SK-N-SH treated with all-trans-retinoic acid at 6 μM for 48 hours (cell line): ENCODE data around the gene CAND1.

ENCODE experiments used
- ATAC-seq: fragments of 200-7000 bp; cut with Tn5 transposase; 3 replicates; pipeline ENCODE4 v1.9.1; 2020; ENCODE audit warnings: mild to moderate bottlenecking, moderate library complexity
- ARNTL ChIP-seq: fragments of 450-650 bp; formaldehyde crosslinking; IDR thresholded peaks from 2 replicates; pipeline ENCODE4 v1.5.0; 2020; ENCODE audit warnings: low read depth, mild to moderate bottlenecking, moderate library complexity, borderline replicate concordance
- CSDC2 ChIP-seq: fragments of 250-450 bp; sonication (Bioruptor Pico); IDR thresholded peaks from 2 replicates; pipeline ENCODE4 v1.5.0; 2020; ENCODE audit warnings: mild to moderate bottlenecking, moderate library complexity
- ESRRG ChIP-seq: fragments of 250-450 bp; sonication (Bioruptor Pico); IDR thresholded peaks from 2 replicates; pipeline ENCODE4 v1.6.1; 2021; ENCODE audit warnings: mild to moderate bottlenecking
- GLIS3 ChIP-seq: fragments of 250-450 bp; sonication (Bioruptor Pico); IDR thresholded peaks from 2 replicates; pipeline ENCODE4 v1.5.0; 2020; ENCODE audit warnings: mild to moderate bottlenecking, moderate library complexity
- ISL1 ChIP-seq: fragments of 250-450 bp; sonication (Bioruptor Pico); IDR thresholded peaks from 2 replicates; pipeline ENCODE4 v2.1.2; 2022; ENCODE audit warnings: mild to moderate bottlenecking, moderate library complexity
- OSR1 ChIP-seq: fragments of 250-450 bp; sonication (Bioruptor Pico); IDR thresholded peaks from 2 replicates; pipeline ENCODE4 v1.8.0; 2022; ENCODE audit warnings: moderate library complexity, mild to moderate bottlenecking, inconsistent platforms
- PPARA ChIP-seq: fragments of 250-450 bp; sonication (Bioruptor Pico); IDR thresholded peaks from 2 replicates; pipeline ENCODE4 v1.5.0; 2020; ENCODE audit warnings: mild to moderate bottlenecking, borderline replicate concordance
- RARB ChIP-seq: fragments of 250-450 bp; sonication (Bioruptor Pico); IDR thresholded peaks from 2 replicates; pipeline ENCODE4 v1.8.0; 2021; ENCODE audit warnings: mild to moderate bottlenecking, moderate library complexity
- SNAI2 ChIP-seq: fragments of 250-450 bp; sonication (Bioruptor Pico); IDR thresholded peaks from 2 replicates; pipeline ENCODE4 v1.5.0; 2020; ENCODE audit warnings: mild to moderate bottlenecking, moderate library complexity
- TCF4 ChIP-seq: fragments of 250-450 bp; sonication (Bioruptor Pico); IDR thresholded peaks from 2 replicates; pipeline ENCODE4 v1.8.0; 2021; ENCODE audit warnings: mild to moderate bottlenecking, moderate library complexity, borderline replicate concordance
- TOX ChIP-seq: fragments of 250-450 bp; sonication (Bioruptor Pico); IDR thresholded peaks from 2 replicates; pipeline ENCODE4 v1.8.0; 2021; ENCODE audit warnings: mild to moderate bottlenecking, moderate library complexity, borderline replicate concordance
- ZFP3 ChIP-seq: fragments of 250-450 bp; sonication (Bioruptor Pico); IDR thresholded peaks from 2 replicates; pipeline ENCODE4 v1.5.0; 2020; ENCODE audit warnings: mild to moderate bottlenecking, moderate library complexity
- ZFP30 ChIP-seq: fragments of 450-650 bp; formaldehyde crosslinking; IDR thresholded peaks from 2 replicates; pipeline ENCODE4 v1.5.0; 2022; ENCODE audit warnings: mild to moderate bottlenecking, moderate library complexity
- ZNF565 ChIP-seq: fragments of 450-650 bp; formaldehyde crosslinking; conservative IDR thresholded peaks from 2 replicates; pipeline ENCODE4 v1.5.0; 2020; ENCODE audit warnings: low read depth, mild to moderate bottlenecking, moderate library complexity
- ZNF70 ChIP-seq: fragments of 450-650 bp; formaldehyde crosslinking; IDR thresholded peaks from 2 replicates; pipeline ENCODE4 v1.5.0; 2020; ENCODE audit warnings: mild to moderate bottlenecking, moderate library complexity
- ZNF8 ChIP-seq: fragments of 450-650 bp; formaldehyde crosslinking; IDR thresholded peaks from 2 replicates; pipeline ENCODE4 v1.5.0; 2020; ENCODE audit warnings: mild to moderate bottlenecking, moderate library complexity
- TF ChIP-seq, protein P1 (sequence below): fragments of 250-450 bp; sonication (Bioruptor Pico); IDR thresholded peaks from 2 replicates; pipeline ENCODE4 v1.8.0; 2020; ENCODE audit warnings: mild to moderate bottlenecking, moderate library complexity, borderline replicate concordance
- TF ChIP-seq, protein P2 (sequence below): fragments of 250-450 bp; sonication (Bioruptor Pico); IDR thresholded peaks from 2 replicates; pipeline ENCODE4 v1.5.1; 2021; ENCODE audit warnings: mild to moderate bottlenecking, moderate library complexity
- TF ChIP-seq, protein P3 (sequence below): fragments of 250-450 bp; sonication (Bioruptor Pico); IDR thresholded peaks from 2 replicates; pipeline ENCODE4 v1.5.0; 2020; ENCODE audit warnings: mild to moderate bottlenecking, moderate library complexity
- TF ChIP-seq, protein P4 (sequence below): fragments of 250-450 bp; sonication (Bioruptor Pico); IDR thresholded peaks from 2 replicates; pipeline ENCODE4 v1.5.1; 2020; ENCODE audit warnings: low read depth, mild to moderate bottlenecking, moderate library complexity
- TF ChIP-seq, protein P5 (sequence below): fragments of 250-450 bp; sonication (Bioruptor Pico); IDR thresholded peaks from 2 replicates; pipeline ENCODE4 v1.8.0; 2021; ENCODE audit warnings: low read depth, mild to moderate bottlenecking, moderate library complexity, borderline replicate concordance

Gene CAND1

DNA sequence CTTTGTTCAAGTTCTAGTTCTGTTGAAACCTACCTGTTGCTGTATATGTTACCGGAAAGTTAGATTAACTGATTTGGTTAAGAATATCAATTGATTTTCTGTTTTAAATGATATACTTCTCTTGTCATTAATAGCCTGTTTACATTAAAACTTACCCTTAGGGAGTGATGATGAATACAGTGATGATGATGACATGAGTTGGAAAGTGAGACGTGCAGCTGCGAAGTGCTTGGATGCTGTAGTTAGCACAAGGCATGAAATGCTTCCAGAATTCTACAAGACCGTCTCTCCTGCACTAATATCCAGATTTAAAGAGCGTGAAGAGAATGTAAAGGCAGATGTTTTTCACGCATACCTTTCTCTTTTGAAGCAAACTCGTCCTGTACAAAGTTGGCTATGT is 33.0 kb downstream of the CAND1 start:
- TF ChIP-seq, protein P1, sequence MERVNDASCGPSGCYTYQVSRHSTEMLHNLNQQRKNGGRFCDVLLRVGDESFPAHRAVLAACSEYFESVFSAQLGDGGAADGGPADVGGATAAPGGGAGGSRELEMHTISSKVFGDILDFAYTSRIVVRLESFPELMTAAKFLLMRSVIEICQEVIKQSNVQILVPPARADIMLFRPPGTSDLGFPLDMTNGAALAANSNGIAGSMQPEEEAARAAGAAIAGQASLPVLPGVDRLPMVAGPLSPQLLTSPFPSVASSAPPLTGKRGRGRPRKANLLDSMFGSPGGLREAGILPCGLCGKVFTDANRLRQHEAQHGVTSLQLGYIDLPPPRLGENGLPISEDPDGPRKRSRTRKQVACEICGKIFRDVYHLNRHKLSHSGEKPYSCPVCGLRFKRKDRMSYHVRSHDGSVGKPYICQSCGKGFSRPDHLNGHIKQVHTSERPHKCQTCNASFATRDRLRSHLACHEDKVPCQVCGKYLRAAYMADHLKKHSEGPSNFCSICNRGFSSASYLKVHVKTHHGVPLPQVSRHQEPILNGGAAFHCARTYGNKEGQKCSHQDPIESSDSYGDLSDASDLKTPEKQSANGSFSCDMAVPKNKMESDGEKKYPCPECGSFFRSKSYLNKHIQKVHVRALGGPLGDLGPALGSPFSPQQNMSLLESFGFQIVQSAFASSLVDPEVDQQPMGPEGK: no peak
- TF ChIP-seq, protein P2, sequence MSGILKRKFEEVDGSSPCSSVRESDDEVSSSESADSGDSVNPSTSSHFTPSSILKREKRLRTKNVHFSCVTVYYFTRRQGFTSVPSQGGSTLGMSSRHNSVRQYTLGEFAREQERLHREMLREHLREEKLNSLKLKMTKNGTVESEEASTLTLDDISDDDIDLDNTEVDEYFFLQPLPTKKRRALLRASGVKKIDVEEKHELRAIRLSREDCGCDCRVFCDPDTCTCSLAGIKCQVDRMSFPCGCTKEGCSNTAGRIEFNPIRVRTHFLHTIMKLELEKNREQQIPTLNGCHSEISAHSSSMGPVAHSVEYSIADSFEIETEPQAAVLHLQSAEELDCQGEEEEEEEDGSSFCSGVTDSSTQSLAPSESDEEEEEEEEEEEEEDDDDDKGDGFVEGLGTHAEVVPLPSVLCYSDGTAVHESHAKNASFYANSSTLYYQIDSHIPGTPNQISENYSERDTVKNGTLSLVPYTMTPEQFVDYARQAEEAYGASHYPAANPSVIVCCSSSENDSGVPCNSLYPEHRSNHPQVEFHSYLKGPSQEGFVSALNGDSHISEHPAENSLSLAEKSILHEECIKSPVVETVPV: no peak
- TF ChIP-seq TCF4 (no peak), OSR1 (CRISPR knock-in tag) (no peak), ZFP3 (no peak), RARB (CRISPR knock-in tag) (no peak), ZNF8 (no peak), ZFP30 (CRISPR knock-in tag) (no peak), ISL1 (CRISPR knock-in tag) (no peak), ZNF70 (CRISPR knock-in tag) (no peak)
- no peak for ATAC-seq

DNA sequence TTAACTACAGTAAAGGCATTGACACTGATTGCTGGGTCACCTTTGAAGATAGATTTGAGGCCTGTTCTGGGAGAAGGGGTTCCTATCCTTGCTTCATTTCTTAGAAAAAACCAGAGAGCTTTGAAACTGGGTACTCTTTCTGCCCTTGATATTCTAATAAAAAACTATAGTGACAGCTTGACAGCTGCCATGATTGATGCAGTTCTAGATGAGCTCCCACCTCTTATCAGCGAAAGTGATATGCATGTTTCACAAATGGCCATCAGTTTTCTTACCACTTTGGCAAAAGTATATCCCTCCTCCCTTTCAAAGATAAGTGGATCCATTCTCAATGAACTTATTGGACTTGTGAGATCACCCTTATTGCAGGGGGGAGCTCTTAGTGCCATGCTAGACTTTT is 36.4 kb downstream of the CAND1 start:
- TF ChIP-seq ZFP3 (no peak), SNAI2 (no peak), ESRRG (CRISPR knock-in tag) (no peak), ARNTL (CRISPR knock-in tag) (no peak)
- TF ChIP-seq, protein P1: no peak
- no peak for ATAC-seq

DNA sequence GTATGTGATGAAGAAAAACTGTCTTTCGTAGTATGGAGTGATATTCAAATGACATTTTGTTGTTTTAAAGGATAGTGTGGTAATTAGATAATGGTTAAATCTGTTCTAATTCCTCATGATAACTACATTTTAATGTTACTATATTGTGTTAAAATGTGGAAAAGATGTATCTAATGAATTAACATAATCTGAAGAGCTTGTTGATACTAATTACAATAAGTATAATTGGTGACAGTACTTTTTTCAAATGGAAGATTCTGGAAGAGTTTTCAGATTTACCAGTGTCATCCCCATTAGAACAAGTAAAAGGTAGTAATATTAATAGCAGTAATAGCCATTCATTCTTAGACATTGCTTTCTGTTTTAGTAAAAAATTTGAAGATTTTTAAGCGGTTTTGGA is 37.6 kb downstream of the CAND1 start:
- no peak for ATAC-seq
- no peak for TF ChIP-seq GLIS3
- TF ChIP-seq CSDC2 (CRISPR knock-in tag): no peak
- TF ChIP-seq TOX (CRISPR knock-in tag): no peak
- no peak for TF ChIP-seq ARNTL (CRISPR knock-in tag)
- no peak for TF ChIP-seq ZNF8
- TF ChIP-seq ZFP30 (CRISPR knock-in tag): no peak
- TF ChIP-seq ZNF70 (CRISPR knock-in tag): no peak
- TF ChIP-seq, protein P3, sequence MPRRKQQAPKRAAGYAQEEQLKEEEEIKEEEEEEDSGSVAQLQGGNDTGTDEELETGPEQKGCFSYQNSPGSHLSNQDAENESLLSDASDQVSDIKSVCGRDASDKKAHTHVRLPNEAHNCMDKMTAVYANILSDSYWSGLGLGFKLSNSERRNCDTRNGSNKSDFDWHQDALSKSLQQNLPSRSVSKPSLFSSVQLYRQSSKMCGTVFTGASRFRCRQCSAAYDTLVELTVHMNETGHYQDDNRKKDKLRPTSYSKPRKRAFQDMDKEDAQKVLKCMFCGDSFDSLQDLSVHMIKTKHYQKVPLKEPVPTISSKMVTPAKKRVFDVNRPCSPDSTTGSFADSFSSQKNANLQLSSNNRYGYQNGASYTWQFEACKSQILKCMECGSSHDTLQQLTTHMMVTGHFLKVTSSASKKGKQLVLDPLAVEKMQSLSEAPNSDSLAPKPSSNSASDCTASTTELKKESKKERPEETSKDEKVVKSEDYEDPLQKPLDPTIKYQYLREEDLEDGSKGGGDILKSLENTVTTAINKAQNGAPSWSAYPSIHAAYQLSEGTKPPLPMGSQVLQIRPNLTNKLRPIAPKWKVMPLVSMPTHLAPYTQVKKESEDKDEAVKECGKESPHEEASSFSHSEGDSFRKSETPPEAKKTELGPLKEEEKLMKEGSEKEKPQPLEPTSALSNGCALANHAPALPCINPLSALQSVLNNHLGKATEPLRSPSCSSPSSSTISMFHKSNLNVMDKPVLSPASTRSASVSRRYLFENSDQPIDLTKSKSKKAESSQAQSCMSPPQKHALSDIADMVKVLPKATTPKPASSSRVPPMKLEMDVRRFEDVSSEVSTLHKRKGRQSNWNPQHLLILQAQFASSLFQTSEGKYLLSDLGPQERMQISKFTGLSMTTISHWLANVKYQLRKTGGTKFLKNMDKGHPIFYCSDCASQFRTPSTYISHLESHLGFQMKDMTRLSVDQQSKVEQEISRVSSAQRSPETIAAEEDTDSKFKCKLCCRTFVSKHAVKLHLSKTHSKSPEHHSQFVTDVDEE (CRISPR knock-in tag): no peak
- TF ChIP-seq, protein P4, sequence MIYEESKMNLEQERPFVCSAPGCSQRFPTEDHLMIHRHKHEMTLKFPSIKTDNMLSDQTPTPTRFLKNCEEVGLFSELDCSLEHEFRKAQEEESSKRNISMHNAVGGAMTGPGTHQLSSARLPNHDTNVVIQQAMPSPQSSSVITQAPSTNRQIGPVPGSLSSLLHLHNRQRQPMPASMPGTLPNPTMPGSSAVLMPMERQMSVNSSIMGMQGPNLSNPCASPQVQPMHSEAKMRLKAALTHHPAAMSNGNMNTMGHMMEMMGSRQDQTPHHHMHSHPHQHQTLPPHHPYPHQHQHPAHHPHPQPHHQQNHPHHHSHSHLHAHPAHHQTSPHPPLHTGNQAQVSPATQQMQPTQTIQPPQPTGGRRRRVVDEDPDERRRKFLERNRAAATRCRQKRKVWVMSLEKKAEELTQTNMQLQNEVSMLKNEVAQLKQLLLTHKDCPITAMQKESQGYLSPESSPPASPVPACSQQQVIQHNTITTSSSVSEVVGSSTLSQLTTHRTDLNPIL (CRISPR knock-in tag): no peak
- no peak for TF ChIP-seq SNAI2
- no peak for TF ChIP-seq ISL1 (CRISPR knock-in tag)
- TF ChIP-seq, protein P2: no peak
- no peak for TF ChIP-seq RARB (CRISPR knock-in tag)
- TF ChIP-seq ESRRG (CRISPR knock-in tag): no peak
- no peak for TF ChIP-seq OSR1 (CRISPR knock-in tag)
- TF ChIP-seq ZFP3: no peak
- TF ChIP-seq PPARA (CRISPR knock-in tag): no peak
- no peak for TF ChIP-seq ZNF565
- TF ChIP-seq, protein P5, sequence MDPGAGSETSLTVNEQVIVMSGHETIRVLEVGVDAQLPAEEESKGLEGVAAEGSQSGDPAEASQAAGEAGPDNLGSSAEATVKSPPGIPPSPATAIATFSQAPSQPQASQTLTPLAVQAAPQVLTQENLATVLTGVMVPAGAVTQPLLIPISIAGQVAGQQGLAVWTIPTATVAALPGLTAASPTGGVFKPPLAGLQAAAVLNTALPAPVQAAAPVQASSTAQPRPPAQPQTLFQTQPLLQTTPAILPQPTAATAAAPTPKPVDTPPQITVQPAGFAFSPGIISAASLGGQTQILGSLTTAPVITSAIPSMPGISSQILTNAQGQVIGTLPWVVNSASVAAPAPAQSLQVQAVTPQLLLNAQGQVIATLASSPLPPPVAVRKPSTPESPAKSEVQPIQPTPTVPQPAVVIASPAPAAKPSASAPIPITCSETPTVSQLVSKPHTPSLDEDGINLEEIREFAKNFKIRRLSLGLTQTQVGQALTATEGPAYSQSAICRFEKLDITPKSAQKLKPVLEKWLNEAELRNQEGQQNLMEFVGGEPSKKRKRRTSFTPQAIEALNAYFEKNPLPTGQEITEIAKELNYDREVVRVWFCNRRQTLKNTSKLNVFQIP (CRISPR knock-in tag): no peak
- no peak for TF ChIP-seq TCF4
